Adrenal gland (tissue), 12 donors: ENCODE data around the gene COL19A1. TPM values are rescaled to one million over a fixed set of nuclear protein-coding genes. Genes with fewer than 3 reads are reported as not detected.

Experiments used
- DNase-seq, 7 donors: peaks; one replicate each; pipeline ENCODE4 v3.0.0-alpha.2; 2019 to 2020
- H3K27ac ChIP-seq, 5 donors: fragments of 200-600 bp; sonication (generic) in 4 of 5; 1 replicate in 3 of 5; 2 replicates in 2 of 5; pipeline versions ENCODE4 v1.5.1 to v1.8.0; 2016 to 2020; ENCODE audit warnings: mild to moderate bottlenecking in 1 of 5
- H3K27me3 ChIP-seq: fragments of 200-600 bp; 2 replicates; pipeline ENCODE4 v1.8.0; 2021
- H3K36me3 ChIP-seq, 2 donors: fragments of 200-600 bp; replicated peaks in 1 of 2; 1 replicate in 1 of 2; 2 replicates in 1 of 2; pipeline versions ENCODE4 v1.5.1 to v1.8.0; 2018 to 2022
- H3K4me1 ChIP-seq, 2 donors: fragments of 200-600 bp; replicated peaks in 1 of 2; 1 replicate in 1 of 2; 2 replicates in 1 of 2; pipeline versions ENCODE4 v1.5.1 to v1.8.0; 2018 to 2021
- H3K4me3 ChIP-seq, 4 donors: fragments of 200-600 bp; sonication (generic) in 3 of 4; one replicate each; pipeline ENCODE4 v1.5.1; 2016 to 2018
- H3K9me3 ChIP-seq, 3 donors: fragments of 200-600 bp; sonication (generic) in 1 of 3; replicated peaks in 1 of 3; 1 replicate in 2 of 3; 2 replicates in 1 of 3; pipeline versions ENCODE4 v1.5.1 to v1.8.0; 2016 to 2021
- POLR2A ChIP-seq, 2 donors: fragments of 450-650 bp; IDR thresholded peaks; one replicate each; pipeline ENCODE4 v1.6.1; 2017; ENCODE audit warnings: antibody characterized with exemption in 2 of 2, mild to moderate bottlenecking in 2 of 2, moderate library complexity in 1 of 2
- WGBS, 4 donors: extraction: QIAGEN DNeasy Blood & Tissue Kit in 2 of 4; methylation state at CpG; one replicate each; pipeline versions ENCODE4 v1.1.5 to v1.1.7; 2013 to 2017; 5-methylcytosine and 5-hydroxymethylcytosine counted together
- intact Hi-C, 2 donors: fragments of 100-400 bp; cut with DNase I; formaldehyde crosslinking; loops; one replicate each; pipeline versions ENCODE4 v1.14.1 to v1.15.0; 2022 to 2023
- polyA plus RNA-seq, 3 donors: library from polyadenylated mRNA; stranded (reverse); fragments of 200-250 nt in 2 of 3; fragments of 350-450 nt in 1 of 3; fragmentation: Illumina TruSeq in 1 of 3; extraction: RNeasy Lipid Tissue Mini Kit (QIAGEN cat#74804) in 1 of 3; gene quantifications; one replicate each; pipeline ENCODE4 v1.2.3, GENCODE V29; 2013 to 2014
- small RNA-seq, 2 donors: library from RNA; depleted of rRNA; stranded (forward); fragments of <200 nt; gene quantifications; one replicate each; pipeline ENCODE3, GENCODE V24; 2016
- total RNA-seq, 9 donors: library from RNA; depleted of rRNA in 4 of 9; stranded (reverse); fragments of >200 nt in 4 of 9; fragments of 120-200 nt in 1 of 9; fragmentation: NEBNext Ultra II Directional in 1 of 9; extraction: Animal tissue kit (Norgen Biotek cat#: 25700) in 1 of 9; gene quantifications; one replicate each; pipeline versions ENCODE4 v1.1.0 to v1.2.4, GENCODE V29; 2013 to 2023
- TF ChIP-seq, protein P1 (sequence below), 6 experiments: fragments of 450-650 bp in 4 of 6; fragments of 200-600 bp in 2 of 6; sonication (generic) in 1 of 6; IDR thresholded peaks; 1 replicate in 5 of 6; 2 replicates in 1 of 6; pipeline versions ENCODE4 v1.5.1 to v1.8.0; 2016 to 2021; ENCODE audit warnings: antibody characterized with exemption in 6 of 6, mild to moderate bottlenecking in 2 of 6, moderate library complexity in 1 of 6
- donor health status: healthy with polysubstance abuse.
- donor health status: Bipolar disorder and iron deficiency.
- donor health status: DM: yes; HTN: yes; CAD: no.
- donor health status: DM: no; HTN: no; CAD: no.
- donor health status: DM: no; HTN: no; CAD: no.
- donor health status: DM: yes; HTN: yes; CAD: no.

COL19A1 gene
- total and polyA plus RNA-seq, 12 donors, result under 0.01 to 0.32 (median 0.11) TPM; not detected in 5

DNA sequence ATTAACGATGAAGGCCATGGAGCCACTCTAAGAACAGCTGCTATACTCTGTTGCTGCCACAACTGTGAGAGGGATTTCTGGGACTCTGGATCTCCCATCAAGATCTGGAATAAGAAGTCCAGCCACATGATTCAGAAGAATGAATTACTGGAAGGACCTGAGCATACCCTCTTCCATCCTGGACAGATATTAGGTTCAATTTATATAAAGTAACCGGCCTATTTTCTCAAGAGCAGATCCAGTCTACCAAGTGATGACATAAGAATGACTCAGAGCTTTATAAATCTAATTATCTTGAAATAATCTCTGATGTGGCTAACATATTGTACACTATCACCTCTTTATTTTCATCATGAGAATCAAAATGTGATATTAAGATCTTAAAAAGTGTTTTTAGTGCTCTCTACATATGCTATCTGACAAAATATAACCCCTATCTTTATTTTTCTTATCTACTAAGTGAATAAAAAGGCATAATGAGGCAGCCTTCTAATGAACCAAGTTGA lies 391.5 kb downstream of the COL19A1 start:
- H3K4me1 ChIP-seq, result no peaks in the 10 kb centered on the region
- no peak for TF ChIP-seq POLR2A (IDR thresholded peaks at IDR 0.05)
- intact Hi-C loops, result no loop called here
- no peak overlapping the region for H3K4me3 ChIP-seq
- no peaks in the 10 kb centered on the region for H3K9me3 ChIP-seq
- no peak overlapping the region for H3K27ac ChIP-seq
- no peaks in the 10 kb centered on the region for H3K27me3 ChIP-seq
- 67 to 85% (median 78%) methylated on average over 2 of the region's 2 CpGs for WGBS, 4 donors
- DNase-seq, result no peak
- no peaks in the 10 kb centered on the region for H3K36me3 ChIP-seq

DNA sequence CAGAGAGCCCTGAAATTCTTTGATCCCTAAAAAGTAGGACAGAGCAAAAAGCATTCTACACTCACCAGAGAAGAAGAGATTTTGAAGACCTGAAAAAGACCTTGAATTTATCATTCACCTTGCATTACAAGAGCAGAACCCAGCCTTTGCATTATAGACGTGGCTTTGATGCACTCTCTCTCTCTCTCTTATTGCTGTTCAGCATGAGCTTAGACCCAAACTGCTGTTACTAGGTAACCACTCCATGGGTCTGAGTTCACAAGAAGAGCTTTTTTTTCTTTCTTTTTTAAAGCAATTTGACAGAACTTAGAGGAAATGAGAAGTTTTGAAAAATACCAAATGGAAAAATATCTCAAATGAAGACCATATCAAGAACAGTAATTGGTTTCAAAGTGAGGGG lies 392.1 kb downstream of the COL19A1 start:
- Histone ChIP-seq H3K36me3 (no peaks in the 10 kb centered on the region), H3K9me3 (no peaks in the 10 kb centered on the region), H3K4me3 (no peak overlapping the region), H3K27me3 (no peaks in the 10 kb centered on the region), H3K27ac (no peak overlapping the region), H3K4me1 (no peaks in the 10 kb centered on the region)
- intact Hi-C loops, result no loop called here
- TF ChIP-seq, protein P1, sequence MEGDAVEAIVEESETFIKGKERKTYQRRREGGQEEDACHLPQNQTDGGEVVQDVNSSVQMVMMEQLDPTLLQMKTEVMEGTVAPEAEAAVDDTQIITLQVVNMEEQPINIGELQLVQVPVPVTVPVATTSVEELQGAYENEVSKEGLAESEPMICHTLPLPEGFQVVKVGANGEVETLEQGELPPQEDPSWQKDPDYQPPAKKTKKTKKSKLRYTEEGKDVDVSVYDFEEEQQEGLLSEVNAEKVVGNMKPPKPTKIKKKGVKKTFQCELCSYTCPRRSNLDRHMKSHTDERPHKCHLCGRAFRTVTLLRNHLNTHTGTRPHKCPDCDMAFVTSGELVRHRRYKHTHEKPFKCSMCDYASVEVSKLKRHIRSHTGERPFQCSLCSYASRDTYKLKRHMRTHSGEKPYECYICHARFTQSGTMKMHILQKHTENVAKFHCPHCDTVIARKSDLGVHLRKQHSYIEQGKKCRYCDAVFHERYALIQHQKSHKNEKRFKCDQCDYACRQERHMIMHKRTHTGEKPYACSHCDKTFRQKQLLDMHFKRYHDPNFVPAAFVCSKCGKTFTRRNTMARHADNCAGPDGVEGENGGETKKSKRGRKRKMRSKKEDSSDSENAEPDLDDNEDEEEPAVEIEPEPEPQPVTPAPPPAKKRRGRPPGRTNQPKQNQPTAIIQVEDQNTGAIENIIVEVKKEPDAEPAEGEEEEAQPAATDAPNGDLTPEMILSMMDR (IDR thresholded peaks at IDR 0.05), result no peak
- TF ChIP-seq POLR2A (IDR thresholded peaks at IDR 0.05), result no peak
- WGBS, 4 donors, result 15 to 41% (median 28%) methylated on average over 1 of the region's 1 CpG
- DNase-seq, result no peak

Small RNAs within 50 kb of the gene (small RNA-seq; reads per million reads assigned to genes)
- gene RPL37P15, result 0 reads per million in 2 donors

Other genes starting within 250 kb of the COL19A1 start
- 100 to 1,000 TPM in 6 of 9 donors, 10 to 100 TPM in 3; 85.3 to 133 (median 104) TPM for gene LMBRD1, start 69.5 kb upstream of the COL19A1 start, total RNA-seq
- 100 to 1,000 TPM in 1 of 3 donors, 10 to 100 TPM in 2; 22.1 to 141 (median 34.8) TPM for gene LMBRD1, start 69.5 kb upstream of the COL19A1 start, polyA plus RNA-seq